Activated naive CD4-positive, alpha-beta T cell treated with Interleukin-2 at 50 U/mL for 16 hours (primary cell): ENCODE measurements around the gene RASGRF1.
"Not testable (repeated sequence)": the region's sequence is repeated elsewhere in the genome, so short reads cannot be mapped to it uniquely, and the experiment has no call there.

Source experiments
- DNase-seq: peaks from one replicate; pipeline ENCODE4 v3.0.0-alpha.2; 2020

The RASGRF1 gene

GRCh38 chr15:79090487-79091203 is at the start of gene RASGRF1:
Gene RASGRF1 (minus strand): TSS chr15:79090780. CDS start chr15:79090498, 282 bp downstream.
- DNase-seq, result no peak

GRCh38 chr15:79136434-79137046 is 46.0 kb upstream of the RASGRF1 start:
- no peak for DNase-seq

GRCh38 chr15:79133309-79133708 is 42.7 kb upstream of the RASGRF1 start:
- no peak for DNase-seq

GRCh38 chr15:79132770-79133169 is 42.2 kb upstream of the RASGRF1 start:
- no peak for DNase-seq

GRCh38 chr15:79132361-79132760 is 41.8 kb upstream of the RASGRF1 start:
- no peak for DNase-seq

GRCh38 chr15:79130535-79131130 is 40.1 kb upstream of the RASGRF1 start:
- DNase-seq, result no peak

- DNase-seq, result no peak
Measured at GRCh38 chr15:79129235-79129634, 38.7 kb upstream of the RASGRF1 start.

- no peak for DNase-seq
Measured at GRCh38 chr15:79128556-79128955, 38.0 kb upstream of the RASGRF1 start.

- no peak for DNase-seq
Measured at GRCh38 chr15:79124388-79124787, 33.8 kb upstream of the RASGRF1 start.

GRCh38 chr15:79122991-79123390 is 32.4 kb upstream of the RASGRF1 start:
- DNase-seq, result no peak

GRCh38 chr15:79122391-79122790 is 31.8 kb upstream of the RASGRF1 start:
- DNase-seq, result no peak

- no peak for DNase-seq
Measured at GRCh38 chr15:79121571-79121970, 31.0 kb upstream of the RASGRF1 start.

GRCh38 chr15:79117442-79118204 is 27.0 kb upstream of the RASGRF1 start:
- DNase-seq, result no peak

- no peak for DNase-seq
Measured at GRCh38 chr15:79116771-79117170, 26.2 kb upstream of the RASGRF1 start.

- DNase-seq, result no peak
Measured at GRCh38 chr15:79115986-79116665, 25.5 kb upstream of the RASGRF1 start.

GRCh38 chr15:79113831-79114230 is 23.3 kb upstream of the RASGRF1 start:
- no peak for DNase-seq

GRCh38 chr15:79111404-79111803 is 20.8 kb upstream of the RASGRF1 start:
- DNase-seq, result not testable (repeated sequence)

GRCh38 chr15:79105141-79105540 is 14.6 kb upstream of the RASGRF1 start:
- DNase-seq, result no peak

- no peak for DNase-seq
Measured at GRCh38 chr15:79102595-79102994, 12.0 kb upstream of the RASGRF1 start.

GRCh38 chr15:79101866-79102581 is 11.4 kb upstream of the RASGRF1 start:
- DNase-seq, result no peak

GRCh38 chr15:79099692-79100091 is 9.1 kb upstream of the RASGRF1 start:
- DNase-seq, result no peak

GRCh38 chr15:79094611-79095021 is 4.0 kb upstream of the RASGRF1 start:
- DNase-seq, result no peak
